Caco-2 (cell line): ENCODE measurements around the gene CD276. TPM values are rescaled to one million over a fixed set of nuclear protein-coding genes. Genes with fewer than 3 reads are reported as not detected.

Source experiments
- BruUV-seq: library from RNA; stranded (reverse); fragments of 400-500 nt; replicated peaks from 2 replicates; lab custom pipeline; 2021; lab: Mats Ljungman, UMichigan
- CTCF ChIA-PET: fragments of 300-600 bp; sonication (Branson Sonifier 250); formaldehyde crosslinking; loops from one replicate; lab custom pipeline; 2022; ENCODE audit warnings: antibody characterized with exemption; lab: Charles Lee
- POLR2A ChIA-PET: fragments of 300-600 bp; sonication (Branson Sonifier 250); formaldehyde crosslinking; loops from one replicate; lab custom pipeline; 2022; ENCODE audit warnings: antibody characterized with exemption; lab: Charles Lee
- DNase-seq, 2 experiments: peaks; one replicate each; pipeline versions ENCODE4 v3.0.0 to v3.0.0-alpha.2; 2020 to 2022
- H3K27me3 ChIP-seq: replicated peaks from 2 replicates; pipeline ENCODE4 v1.6.0; 2011; ENCODE audit warnings: low read length; ENCODE audit not compliant: control insufficient read depth, insufficient read depth
- H3K36me3 ChIP-seq: 2 replicates; pipeline ENCODE4 v1.5.1; 2011; ENCODE audit warnings: low read length; ENCODE audit not compliant: control insufficient read depth, insufficient read depth
- H3K4me1 ChIP-seq: fragments of 250-450 bp; sonication (Bioruptor Pico); 2 replicates; pipeline ENCODE4 v1.5.1; 2020; ENCODE audit warnings: mild to moderate bottlenecking
- H3K4me3 ChIP-seq: 2 replicates; pipeline ENCODE4 v1.5.1; 2011; ENCODE audit warnings: low read depth, mild to moderate bottlenecking, control low read depth, low read length
- H3K9me3 ChIP-seq: fragments of 250-450 bp; sonication (Bioruptor Pico); 2 replicates; pipeline ENCODE4 v1.5.1; 2020; ENCODE audit warnings: mild to moderate bottlenecking, moderate library complexity
- H3K27ac Mint-ChIP-seq: one replicate; pipeline ENCODE4 v1.8.0; 2022; ENCODE audit warnings: mixed read lengths; ENCODE audit not compliant: unreplicated experiment
- H3K27me3 Mint-ChIP-seq: one replicate; pipeline ENCODE4 v1.8.0; 2022; ENCODE audit warnings: mixed read lengths; ENCODE audit not compliant: insufficient read depth, unreplicated experiment
- H3K36me3 Mint-ChIP-seq: one replicate; pipeline ENCODE4 v1.8.0; 2022; ENCODE audit warnings: mild to moderate bottlenecking, mixed read lengths; ENCODE audit not compliant: insufficient read depth, unreplicated experiment
- H3K4me1 Mint-ChIP-seq: one replicate; pipeline ENCODE4 v1.8.0; 2022; ENCODE audit warnings: low read depth, mixed read lengths; ENCODE audit not compliant: unreplicated experiment
- H3K4me3 Mint-ChIP-seq: one replicate; pipeline ENCODE4 v1.8.0; 2022; ENCODE audit warnings: mild to moderate bottlenecking, moderate library complexity, mixed read lengths; ENCODE audit not compliant: unreplicated experiment
- H3K9me3 Mint-ChIP-seq: one replicate; pipeline ENCODE4 v1.8.0; 2022; ENCODE audit warnings: mixed read lengths; ENCODE audit not compliant: unreplicated experiment
- CTCF ChIP-seq, 2 experiments: fragments of 200-600 bp in 1 of 2; IDR thresholded peaks; 1 replicate in 1 of 2; 2 replicates in 1 of 2; pipeline versions ENCODE4 v1.5.1 to v1.8.0; 2011 to 2022; ENCODE audit warnings: antibody characterized with exemption in 1 of 2, control low read depth in 1 of 2, inconsistent platforms in 1 of 2, low read depth in 1 of 2, low read length in 1 of 2, mild to moderate bottlenecking in 1 of 2, moderate library complexity in 1 of 2; ENCODE audit not compliant: insufficient read depth in 1 of 2, severe bottlenecking in 1 of 2, unreplicated experiment in 1 of 2
- intact Hi-C: fragments of 100-400 bp; cut with micrococcal nuclease; formaldehyde crosslinking; loops from one replicate; pipeline ENCODE4 v1.10.0; 2022; ENCODE audit not compliant: unreplicated experiment
- total RNA-seq: library from RNA; stranded (reverse); gene quantifications from 2 replicates; pipeline ENCODE4 v1.2.3, GENCODE V29; 2022

CD276 gene
- total RNA-seq, 1 experiment from 2014 or later: 74.2 TPM

- DNase-seq: no peak
- CTCF ChIA-PET: interaction anchor here (0.9 to 1.4 kb wide), 2 partner anchors 20 kb away, joined by 3 to 5 read pairs; no protein-coding TSS in a partner anchor
- POLR2A ChIA-PET: no interaction called here
- Mint-ChIP-seq H3K9me3 (no peaks in the 10 kb centered on the region), H3K27me3 (no peaks in the 10 kb centered on the region), H3K4me1 (peaks cover 5% of the 10 kb centered on the region), H3K36me3 (peaks cover 5% of the 10 kb centered on the region), H3K27ac (no peak overlapping the region), H3K4me3 (no peak overlapping the region)
- no peaks in the 10 kb centered on the region for H3K9me3 ChIP-seq
- H3K4me3 ChIP-seq: no peak overlapping the region
- no peaks in the 10 kb centered on the region; the same call in 1 of the 2 replicates for H3K4me1 ChIP-seq
- no TSS peak for BruUV-seq
- intact Hi-C loops: no loop called here
- H3K36me3 ChIP-seq: no peaks in the 10 kb centered on the region
- no peak for TF ChIP-seq CTCF (IDR thresholded peaks at IDR 0.05; ENCODE audit: insufficient read depth in 1 of 2, low read depth in 1 of 2, low read length in 1 of 2, severe bottlenecking in 1 of 2, unreplicated experiment in 1 of 2)
- H3K27me3 ChIP-seq: no peaks in the 10 kb centered on the region
These were observed 4.2 kb upstream of the CD276 start for GRCh38 chr15:73679964-73680363.

GRCh38 chr15:73680549-73680948, 3.6 kb upstream of the CD276 start:
- Mint-ChIP-seq H3K9me3 (no peaks in the 10 kb centered on the region), H3K27me3 (no peaks in the 10 kb centered on the region), H3K27ac (no peak overlapping the region), H3K36me3 (peaks cover 5% of the 10 kb centered on the region), H3K4me3 (no peak overlapping the region), H3K4me1 (peaks cover 11% of the 10 kb centered on the region)
- intact Hi-C loops: no loop called here
- H3K4me1 ChIP-seq: peaks cover 2% of the 10 kb centered on the region; the same call in 1 of the 2 replicates
- no peak for TF ChIP-seq CTCF (IDR thresholded peaks at IDR 0.05; ENCODE audit: insufficient read depth in 1 of 2, low read depth in 1 of 2, low read length in 1 of 2, severe bottlenecking in 1 of 2, unreplicated experiment in 1 of 2)
- ChIA-PET POLR2A (no interaction called here), CTCF (interaction anchor here (1.4 kb wide), 1 partner anchor 19 kb away, joined by 5 read pairs; no protein-coding TSS in a partner anchor)
- no peaks in the 10 kb centered on the region for H3K27me3 ChIP-seq
- BruUV-seq: no TSS peak
- H3K4me3 ChIP-seq: no peak overlapping the region
- DNase-seq: no peak
- H3K9me3 ChIP-seq: no peaks in the 10 kb centered on the region
- H3K36me3 ChIP-seq: no peaks in the 10 kb centered on the region

GRCh38 chr15:73681063-73681462, 3.1 kb upstream of the CD276 start:
- H3K4me3 Mint-ChIP-seq: no peak overlapping the region
- peaks cover 7% of the 10 kb centered on the region; the same call in 1 of the 2 replicates for H3K4me1 ChIP-seq
- BruUV-seq: no TSS peak
- H3K9me3 Mint-ChIP-seq: no peaks in the 10 kb centered on the region
- no peaks in the 10 kb centered on the region for H3K27me3 Mint-ChIP-seq
- peaks cover 16% of the 10 kb centered on the region for H3K4me1 Mint-ChIP-seq
- H3K9me3 ChIP-seq: no peaks in the 10 kb centered on the region
- H3K4me3 ChIP-seq: no peak overlapping the region
- POLR2A ChIA-PET: no interaction called here
- CTCF ChIA-PET: interaction anchor here (1.4 kb wide), 1 partner anchor 19 kb away, joined by 5 read pairs; no protein-coding TSS in a partner anchor
- no peak overlapping the region for H3K27ac Mint-ChIP-seq
- TF ChIP-seq CTCF (IDR thresholded peaks at IDR 0.05; ENCODE audit: insufficient read depth in 1 of 2, low read depth in 1 of 2, low read length in 1 of 2, severe bottlenecking in 1 of 2, unreplicated experiment in 1 of 2): no peak
- no peaks in the 10 kb centered on the region for H3K27me3 ChIP-seq
- intact Hi-C loops: no loop called here
- no peaks in the 10 kb centered on the region for H3K36me3 ChIP-seq
- H3K36me3 Mint-ChIP-seq: peaks cover 5% of the 10 kb centered on the region
- DNase-seq: no peak
